ENCODE results near the gene KCNRG.
"Not testable (repeated sequence)": the region's sequence is repeated elsewhere in the genome, so short reads cannot be mapped to it uniquely, and the experiment has no call there.

Gene KCNRG

GRCh38 chr13:50015258-50015657 is at the start of gene KCNRG:
Gene KCNRG, plus strand, starts transcription at chr13:50015444. Its CDS starts 50 bp downstream, at chr13:50015494.
- DNase-seq (ENCODE audit: low spot score): no peak

DNA sequence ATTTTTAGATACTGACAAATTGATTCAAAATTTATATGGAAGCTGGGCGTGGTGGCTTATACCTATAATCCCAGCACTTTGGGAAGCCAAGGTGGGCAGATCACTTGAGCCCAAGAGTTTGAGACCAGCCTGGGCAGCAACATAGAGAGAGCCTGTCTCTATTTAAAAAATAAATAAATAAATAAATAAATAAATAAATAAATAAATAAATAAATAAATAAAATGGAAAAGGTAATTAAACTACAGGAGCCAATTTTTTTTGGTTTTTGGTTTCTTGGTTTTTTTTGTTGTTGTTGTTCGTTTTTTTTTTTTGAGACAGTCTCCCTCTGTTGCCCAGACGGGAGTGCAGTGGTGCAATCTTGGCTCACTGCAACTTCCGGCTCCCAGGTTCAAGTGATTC is 47.8 kb upstream of the KCNRG start:
- DNase-seq (ENCODE audit: low spot score): no peak

DNA sequence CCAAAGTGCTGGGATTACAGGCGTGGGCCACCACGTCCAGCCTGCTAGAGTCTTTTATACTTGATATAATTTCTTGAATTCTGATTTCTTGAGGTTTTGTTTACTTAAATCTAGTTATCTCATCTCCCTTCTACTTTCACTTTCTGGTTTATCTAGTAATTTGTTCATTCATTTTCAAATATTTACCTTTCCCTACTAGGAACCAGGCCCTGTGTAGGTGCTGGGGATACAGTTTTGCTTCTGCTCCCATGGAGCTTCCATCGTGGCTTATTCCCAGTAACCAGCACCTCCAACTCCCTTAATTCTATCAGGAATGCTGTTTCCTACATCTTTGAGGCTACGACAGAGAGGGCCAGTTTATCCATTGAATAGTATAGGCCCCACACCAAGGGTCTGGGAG is 42.5 kb upstream of the KCNRG start:
- DNase-seq (ENCODE audit: low spot score): no peak

DNA sequence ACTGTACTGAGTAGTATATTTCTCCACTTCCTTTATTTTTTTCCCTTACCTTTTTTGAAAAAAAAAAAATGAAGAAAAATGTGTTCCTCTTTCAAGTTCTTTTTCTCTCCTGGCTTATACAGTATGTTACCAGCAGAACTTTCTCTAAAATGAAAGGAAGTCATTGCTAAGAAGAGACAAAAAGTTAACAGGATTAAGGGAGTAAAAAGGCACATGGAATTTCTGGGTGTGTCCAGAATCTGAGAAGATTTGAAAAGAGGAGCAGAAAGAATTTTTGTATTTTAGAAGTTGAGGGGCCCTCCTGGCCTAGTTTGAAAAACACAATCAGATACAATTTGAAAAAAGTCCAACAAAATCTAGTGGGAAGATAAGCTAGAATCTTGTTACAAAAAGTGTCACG is 39.4 kb upstream of the KCNRG start:
- DNase-seq (ENCODE audit: low spot score): no peak

- peak; percentile 82 for DNase-seq (ENCODE audit: low spot score)
Observed at GRCh38 chr13:49976314-49977258, 38.7 kb upstream of the KCNRG start.

DNA sequence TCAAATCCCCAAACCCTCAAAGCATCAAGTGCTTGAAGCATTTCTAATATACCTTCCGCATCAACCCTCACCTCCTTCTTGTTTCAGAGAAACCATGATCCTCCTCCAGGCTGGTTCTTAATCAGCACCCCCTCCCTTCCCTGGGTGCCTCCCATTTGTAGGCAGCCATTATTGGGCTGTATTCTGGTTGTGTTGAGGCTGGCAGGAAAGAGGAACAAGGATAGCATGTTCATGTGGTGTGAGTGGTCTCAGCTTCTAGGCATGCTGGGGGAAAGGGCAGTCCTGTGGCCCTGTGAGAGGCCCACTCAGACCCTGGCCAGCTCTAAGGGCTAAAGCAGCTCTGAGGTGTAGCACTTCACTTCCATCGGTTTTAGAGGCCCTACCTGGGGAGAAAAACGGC is 37.3 kb upstream of the KCNRG start:
- no peak for DNase-seq (ENCODE audit: low spot score)

GRCh38 chr13:49980266-49980665 is 35.0 kb upstream of the KCNRG start:
- DNase-seq (ENCODE audit: low spot score): no peak

DNA sequence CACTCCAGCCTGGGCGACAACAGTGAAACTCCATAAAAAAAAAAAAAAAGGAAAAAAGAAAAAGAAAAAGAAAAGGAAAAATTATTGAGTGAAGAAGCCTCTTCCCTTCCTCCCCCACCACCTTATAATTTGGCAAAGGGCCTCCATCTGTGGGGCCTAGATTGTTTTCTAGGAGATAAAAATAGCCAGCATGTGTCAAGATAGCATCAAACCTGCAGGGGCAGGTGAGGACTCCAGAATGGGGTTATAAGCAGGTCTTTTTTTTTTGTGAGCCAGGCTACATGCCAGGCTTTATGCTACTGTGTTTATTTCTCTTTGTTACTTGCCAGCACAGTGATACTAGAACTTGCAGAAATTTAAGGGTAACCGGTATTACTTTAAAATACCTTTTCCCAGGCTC is 30.1 kb upstream of the KCNRG start:
- DNase-seq (ENCODE audit: low spot score): no peak

GRCh38 chr13:49986471-49986870 is 28.8 kb upstream of the KCNRG start:
- no peak for DNase-seq (ENCODE audit: low spot score)

DNA sequence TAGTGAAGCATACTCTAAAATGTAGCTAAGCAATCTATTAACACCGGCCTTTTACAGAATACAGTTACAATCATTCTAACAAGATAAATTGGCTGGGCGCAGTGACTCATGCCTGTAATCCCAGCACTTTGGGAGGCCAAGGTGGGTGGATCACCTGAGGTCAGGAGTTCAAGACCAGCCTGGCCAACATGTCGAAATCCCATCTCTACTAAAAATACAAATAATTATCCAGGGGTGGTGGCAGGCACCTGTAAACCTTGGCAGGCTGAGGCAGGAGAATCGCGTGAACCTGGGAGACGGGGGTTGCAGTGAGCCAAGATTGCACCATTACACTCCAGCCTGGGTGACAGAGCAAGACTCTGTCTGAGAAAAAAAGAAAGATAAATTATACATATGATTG is 24.6 kb upstream of the KCNRG start:
- DNase-seq (ENCODE audit: low spot score): not testable (repeated sequence)

- DNase-seq (ENCODE audit: low spot score): no peak
Observed at GRCh38 chr13:49993111-49993510, 22.1 kb upstream of the KCNRG start.

- no peak for DNase-seq (ENCODE audit: low spot score)
Observed at GRCh38 chr13:49993666-49994065, 21.6 kb upstream of the KCNRG start.

GRCh38 chr13:49995625-49996101 is 19.6 kb upstream of the KCNRG start:
- DNase-seq (ENCODE audit: low spot score): no peak

DNA sequence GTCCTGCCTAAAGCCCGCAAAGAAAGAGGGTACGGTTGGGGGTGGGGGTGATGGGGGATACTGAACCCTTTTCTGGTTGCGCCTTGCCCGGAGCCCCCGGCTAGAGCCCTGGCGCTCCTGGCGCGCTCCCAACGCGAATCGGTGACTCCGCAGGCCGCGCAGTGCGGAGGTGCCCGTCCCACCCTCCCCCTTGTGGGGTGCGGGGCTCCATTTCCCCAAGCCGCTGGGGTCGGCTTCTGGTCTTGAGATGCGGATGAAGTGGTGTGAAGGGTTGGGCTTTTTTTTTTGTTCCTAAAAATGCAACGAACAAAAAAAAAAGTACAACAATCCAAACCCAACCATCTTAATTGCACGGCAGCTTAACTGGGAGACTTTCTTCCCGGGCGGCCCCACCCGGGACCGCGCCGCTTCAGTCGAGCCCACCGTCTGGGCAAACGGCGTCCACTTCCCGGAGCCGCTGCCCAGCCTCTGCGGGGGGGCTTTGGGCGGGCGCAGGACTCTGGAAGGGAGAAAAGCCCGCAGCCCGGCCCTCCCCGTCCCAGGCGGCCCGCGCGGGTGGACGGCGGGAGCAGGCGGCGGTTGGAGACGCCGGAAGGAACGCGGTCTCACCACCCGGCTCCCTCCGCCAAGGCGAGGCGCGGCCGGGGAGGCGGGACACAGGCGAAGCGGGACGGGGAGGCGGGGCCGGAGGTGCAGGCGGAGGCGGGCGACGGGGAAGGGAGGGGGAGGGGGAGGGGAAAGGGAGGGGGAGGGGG is 18.9 kb upstream of the KCNRG start:
- peak; percentile 91 for DNase-seq (ENCODE audit: low spot score)

- DNase-seq (ENCODE audit: low spot score): peak; percentile 85
Observed at GRCh38 chr13:49996951-49997895, 18.0 kb upstream of the KCNRG start, which contains the start of gene TRIM13. Gene TRIM13, plus strand, starts transcription at chr13:49997042. Its CDS starts 14,899 bp downstream, at chr13:50011941.

DNA sequence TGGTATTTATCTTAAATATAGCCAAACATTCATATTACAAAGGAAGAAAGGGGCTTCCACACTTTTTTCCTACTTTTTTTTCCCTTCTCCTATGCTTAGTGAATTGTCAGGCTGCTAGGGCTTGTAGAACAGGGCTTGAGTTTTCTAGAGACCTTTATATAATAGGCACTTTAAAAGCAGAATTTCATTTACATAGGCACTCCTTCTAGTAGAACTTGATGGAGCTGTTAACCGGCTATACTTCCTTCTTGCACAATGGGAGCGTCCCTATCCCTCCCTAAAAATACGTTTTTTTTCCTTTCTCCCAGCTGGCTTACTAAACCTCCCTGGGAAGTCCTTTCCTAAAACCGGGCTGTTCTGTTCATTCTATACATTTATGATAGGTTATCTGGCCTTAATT is 17.3 kb upstream of the KCNRG start:
- DNase-seq (ENCODE audit: low spot score): no peak

DNA sequence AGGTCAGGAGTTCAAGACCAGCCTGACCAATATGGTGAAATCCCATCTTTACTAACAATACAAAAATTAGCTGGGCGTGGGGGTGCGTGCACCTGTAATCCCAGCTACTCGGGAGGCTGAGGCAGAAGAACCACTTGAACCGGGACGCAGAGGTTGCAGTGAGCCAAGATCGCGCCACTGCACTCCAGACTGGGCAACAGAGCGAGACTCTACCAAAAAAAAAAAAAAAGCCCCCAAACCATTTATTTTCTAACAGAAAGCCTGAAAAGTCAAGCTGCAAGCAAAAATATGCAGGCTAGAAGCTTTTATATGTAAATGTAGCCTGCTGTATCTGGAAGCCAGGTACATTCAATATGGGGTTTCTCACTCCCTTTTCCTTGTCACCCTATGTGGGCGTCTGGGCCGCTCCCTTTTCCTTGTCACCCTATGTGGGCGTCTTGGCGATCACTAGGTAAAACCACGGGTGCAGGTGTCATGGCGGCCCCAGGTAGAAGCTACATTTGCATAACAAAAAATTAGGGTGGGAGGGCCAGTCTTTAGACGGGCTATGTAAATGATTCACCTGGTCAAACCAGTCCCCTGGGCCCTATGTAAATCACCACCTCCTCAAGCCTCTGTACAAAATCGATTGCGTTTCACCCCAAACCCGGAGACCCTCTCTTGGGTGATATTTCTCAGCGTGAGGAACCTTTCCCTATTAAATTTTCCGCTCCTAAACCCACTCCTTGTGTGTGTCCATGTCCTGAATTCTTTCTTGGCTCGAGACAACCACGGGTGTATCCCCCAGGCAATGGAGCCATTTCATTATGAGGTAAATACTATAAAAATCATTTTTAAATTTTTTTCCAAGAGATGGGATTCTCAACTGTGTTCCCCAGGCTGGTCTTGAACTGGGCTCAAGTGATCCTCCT is 16.3 kb upstream of the KCNRG start:
- DNase-seq (ENCODE audit: low spot score): no peak

DNA sequence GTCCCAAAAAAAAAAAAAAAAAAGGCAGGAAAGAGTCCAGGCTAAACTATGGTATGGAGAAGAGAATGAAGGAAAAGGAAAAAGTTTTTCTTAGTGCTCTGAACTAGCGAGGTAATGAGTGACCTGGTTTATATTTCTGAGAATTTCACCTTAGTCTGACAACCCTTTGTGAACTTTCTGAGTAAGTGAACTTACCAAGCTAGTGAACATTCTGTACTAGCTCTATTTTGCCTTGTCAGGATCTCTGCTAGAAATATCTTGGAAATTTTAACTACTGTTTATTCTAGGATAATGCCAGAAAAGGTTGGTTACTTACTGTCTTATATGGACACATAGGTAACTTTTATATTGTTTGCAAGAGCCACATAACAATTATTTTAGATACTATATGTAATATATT is 14.0 kb upstream of the KCNRG start:
- DNase-seq (ENCODE audit: low spot score): no peak

DNA sequence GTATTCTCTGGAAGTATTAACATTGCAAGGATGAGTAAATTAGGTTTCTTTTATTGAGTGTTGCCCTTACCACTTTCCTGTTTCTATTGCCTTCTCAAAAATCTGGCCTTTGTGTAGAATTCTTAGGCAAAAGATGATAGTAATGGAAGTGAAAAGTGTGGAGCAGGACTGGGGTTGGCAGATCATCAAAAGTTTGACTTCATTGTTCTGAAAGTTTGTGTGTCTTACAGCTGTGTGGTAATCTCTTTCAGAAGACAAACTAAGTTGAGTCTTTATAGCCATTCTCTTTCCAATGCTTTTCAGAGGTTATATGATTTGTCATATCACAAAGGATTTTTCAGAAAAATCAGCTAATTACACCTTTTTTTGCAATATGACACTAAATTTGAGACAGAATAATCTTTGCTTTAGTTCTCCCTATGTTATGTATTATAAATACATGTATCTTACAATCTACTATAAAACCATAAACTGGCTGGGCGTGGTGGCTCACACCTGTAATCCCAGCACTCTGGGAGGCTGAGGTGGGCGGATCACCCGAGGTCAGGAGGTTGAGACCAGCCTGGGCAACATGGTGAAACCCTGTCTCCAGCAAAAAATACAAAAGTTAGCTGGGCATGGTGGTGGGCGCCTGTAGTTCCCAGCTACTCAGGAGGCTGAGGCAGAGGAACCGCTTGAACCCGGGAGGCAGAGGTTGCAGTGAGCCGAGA is 8.7 kb upstream of the KCNRG start:
- no peak for DNase-seq (ENCODE audit: low spot score)

DNA sequence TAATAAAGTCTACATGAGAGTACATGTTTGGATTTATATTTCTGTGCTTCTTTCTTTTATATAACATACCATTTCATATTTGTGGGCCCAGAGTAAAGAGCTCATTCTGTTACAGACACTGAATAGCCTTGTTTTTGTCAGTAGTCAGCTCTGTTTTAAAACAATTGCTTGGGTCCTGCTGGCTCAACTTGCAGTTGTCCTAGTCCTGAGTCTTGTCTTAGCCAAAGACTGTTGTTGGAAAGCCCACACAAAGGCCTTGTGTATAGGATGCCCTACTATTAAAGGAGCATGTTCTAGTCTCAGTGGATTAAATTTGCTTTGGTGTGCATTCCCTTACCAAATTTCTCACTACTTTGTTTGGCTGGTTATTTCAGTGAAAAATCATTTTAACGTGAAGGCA is 3.8 kb upstream of the KCNRG start:
- no peak for DNase-seq (ENCODE audit: low spot score)
